Testis (tissue), 2 donors: ENCODE results near the gene CDC42SE2.

Experiments
- POLR2A ChIP-seq: fragments of 450-650 bp; IDR thresholded peaks from one replicate; pipeline ENCODE4 v1.6.1; 2017; ENCODE audit warnings: antibody characterized with exemption, mild to moderate bottlenecking, moderate library complexity
- TF ChIP-seq, protein P1 (sequence below), 3 experiments: fragments of 450-650 bp in 2 of 3; fragments of 200-600 bp in 1 of 3; sonication (generic) in 1 of 3; IDR thresholded peaks; one replicate each; pipeline ENCODE4 v1.5.1; 2016 to 2019; ENCODE audit warnings: antibody characterized with exemption in 3 of 3, mild to moderate bottlenecking in 2 of 3, moderate library complexity in 1 of 3

DNA sequence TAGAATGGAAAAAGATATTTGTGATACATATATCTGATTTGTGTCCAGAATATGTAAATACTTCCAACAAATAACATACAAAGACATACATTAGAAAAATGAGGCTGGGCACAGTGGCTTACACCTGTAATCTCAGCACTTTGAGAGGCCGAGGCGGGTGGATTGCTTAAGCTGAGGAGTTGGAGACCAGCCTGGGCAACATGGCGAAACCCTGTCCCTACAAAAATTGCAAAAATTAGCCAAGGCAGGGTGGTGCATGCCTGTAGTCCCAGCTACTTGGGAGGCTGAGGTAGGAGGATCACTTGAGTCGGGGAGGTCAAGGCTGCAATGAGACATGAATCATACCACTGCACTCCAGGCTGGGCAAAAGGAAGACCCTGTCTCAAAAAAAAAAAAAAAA lies 46.1 kb upstream of the CDC42SE2 start:
- TF ChIP-seq, protein P1, sequence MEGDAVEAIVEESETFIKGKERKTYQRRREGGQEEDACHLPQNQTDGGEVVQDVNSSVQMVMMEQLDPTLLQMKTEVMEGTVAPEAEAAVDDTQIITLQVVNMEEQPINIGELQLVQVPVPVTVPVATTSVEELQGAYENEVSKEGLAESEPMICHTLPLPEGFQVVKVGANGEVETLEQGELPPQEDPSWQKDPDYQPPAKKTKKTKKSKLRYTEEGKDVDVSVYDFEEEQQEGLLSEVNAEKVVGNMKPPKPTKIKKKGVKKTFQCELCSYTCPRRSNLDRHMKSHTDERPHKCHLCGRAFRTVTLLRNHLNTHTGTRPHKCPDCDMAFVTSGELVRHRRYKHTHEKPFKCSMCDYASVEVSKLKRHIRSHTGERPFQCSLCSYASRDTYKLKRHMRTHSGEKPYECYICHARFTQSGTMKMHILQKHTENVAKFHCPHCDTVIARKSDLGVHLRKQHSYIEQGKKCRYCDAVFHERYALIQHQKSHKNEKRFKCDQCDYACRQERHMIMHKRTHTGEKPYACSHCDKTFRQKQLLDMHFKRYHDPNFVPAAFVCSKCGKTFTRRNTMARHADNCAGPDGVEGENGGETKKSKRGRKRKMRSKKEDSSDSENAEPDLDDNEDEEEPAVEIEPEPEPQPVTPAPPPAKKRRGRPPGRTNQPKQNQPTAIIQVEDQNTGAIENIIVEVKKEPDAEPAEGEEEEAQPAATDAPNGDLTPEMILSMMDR (IDR thresholded peaks at IDR 0.05), result no peak
- no peak for TF ChIP-seq POLR2A
